ENCODE data around the gene COLEC12.

GRCh38 chr18:389658-390357 is 110.7 kb downstream of the COLEC12 start:
- TF ChIP-seq POLR2A (IDR thresholded peaks at IDR 0.05) (no peak), CTCF (IDR thresholded peaks at IDR 0.05) (no peak)

Measured in thyroid gland (tissue), 4 donors.